Measurements from ENCODE around the gene INSC. TPM values are rescaled to one million over a fixed set of nuclear protein-coding genes. Genes with fewer than 3 reads are reported as not detected.

INSC gene
- total and polyA plus RNA-seq, 2 of the 4 experiments (the other 2 are of a cell fraction): 0.53 to 1.4 TPM

GRCh38 chr11:15238856-15239255, 124.1 kb downstream of the INSC start:
- no peak overlapping the region for H2BK120ac ChIP-seq (ENCODE audit: low read depth, low read length)
- no peak overlapping the region for H3K14ac ChIP-seq (replicated peaks; ENCODE audit: low read depth, low read length)
- no peak overlapping the region for H2BK20ac ChIP-seq (ENCODE audit: low read depth, low read length)
- H3K56ac ChIP-seq (ENCODE audit: extremely low read depth, insufficient read depth, low read length): no peak overlapping the region
- H3K4ac ChIP-seq (ENCODE audit: low read depth, low read length): no peak overlapping the region
- H2AK9ac ChIP-seq (replicated peaks; ENCODE audit: low read depth, low read length, poor library complexity): no peak overlapping the region
- no peak overlapping the region for H2BK15ac ChIP-seq (ENCODE audit: low read depth, low read length)
- no peak overlapping the region for H2BK5ac ChIP-seq (ENCODE audit: low read depth, low read length, poor library complexity, severe bottlenecking)
- TF ChIP-seq, protein P1, sequence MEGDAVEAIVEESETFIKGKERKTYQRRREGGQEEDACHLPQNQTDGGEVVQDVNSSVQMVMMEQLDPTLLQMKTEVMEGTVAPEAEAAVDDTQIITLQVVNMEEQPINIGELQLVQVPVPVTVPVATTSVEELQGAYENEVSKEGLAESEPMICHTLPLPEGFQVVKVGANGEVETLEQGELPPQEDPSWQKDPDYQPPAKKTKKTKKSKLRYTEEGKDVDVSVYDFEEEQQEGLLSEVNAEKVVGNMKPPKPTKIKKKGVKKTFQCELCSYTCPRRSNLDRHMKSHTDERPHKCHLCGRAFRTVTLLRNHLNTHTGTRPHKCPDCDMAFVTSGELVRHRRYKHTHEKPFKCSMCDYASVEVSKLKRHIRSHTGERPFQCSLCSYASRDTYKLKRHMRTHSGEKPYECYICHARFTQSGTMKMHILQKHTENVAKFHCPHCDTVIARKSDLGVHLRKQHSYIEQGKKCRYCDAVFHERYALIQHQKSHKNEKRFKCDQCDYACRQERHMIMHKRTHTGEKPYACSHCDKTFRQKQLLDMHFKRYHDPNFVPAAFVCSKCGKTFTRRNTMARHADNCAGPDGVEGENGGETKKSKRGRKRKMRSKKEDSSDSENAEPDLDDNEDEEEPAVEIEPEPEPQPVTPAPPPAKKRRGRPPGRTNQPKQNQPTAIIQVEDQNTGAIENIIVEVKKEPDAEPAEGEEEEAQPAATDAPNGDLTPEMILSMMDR (conservative IDR thresholded peaks at IDR 0.05; ENCODE audit: low read depth, low read length): no peak
- TF ChIP-seq RCOR1 (IDR thresholded peaks at IDR 0.05; ENCODE audit: insufficient replicate concordance, low read length) (no peak), CHD1 (IDR thresholded peaks at IDR 0.05; ENCODE audit: low read depth, low read length) (no peak), ELK1 (IDR thresholded peaks at IDR 0.05; ENCODE audit: borderline replicate concordance, low read depth, low read length) (no peak), FOS (IDR thresholded peaks at IDR 0.05; ENCODE audit: low read depth, low read length) (no peak), CEBPB (IDR thresholded peaks at IDR 0.05; ENCODE audit: low read depth, low read length) (no peak), NFE2L2 (IDR thresholded peaks at IDR 0.05; ENCODE audit: low read depth, low read length) (no peak)
- POLR2A ChIA-PET (ENCODE audit: unreplicated experiment): no interaction called here
- DNase-seq (no peak), ATAC-seq (ENCODE audit: low read depth) (no peak)
- H3K9me3 ChIP-seq (ENCODE audit: control insufficient read depth, insufficient read depth, low read length): no peaks in the 10 kb centered on the region
- H3K4me1 ChIP-seq (ENCODE audit: control insufficient read depth, insufficient read depth, low read length): no peaks in the 10 kb centered on the region
- H3K4me3 ChIP-seq (ENCODE audit: insufficient read depth, low read depth, low read length): no peak overlapping the region
- no peaks in the 10 kb centered on the region for H3K79me1 ChIP-seq (ENCODE audit: low read depth in 1 of 2, low read length in 2 of 2)
- no peak overlapping the region for H4K91ac ChIP-seq (ENCODE audit: insufficient read depth, low read depth, low read length)
- H2AK5ac ChIP-seq (ENCODE audit: low read depth, low read length): no peak overlapping the region
- intact Hi-C loops (cut with micrococcal nuclease): no loop called here
- in situ Hi-C loops (cut with MboI; ENCODE audit: low sequenced_read_pairs): no loop called here
- no peaks in the 10 kb centered on the region for H3K27me3 ChIP-seq (ENCODE audit: control insufficient read depth, insufficient read depth, low read length)
- H2AFZ ChIP-seq (replicated peaks; ENCODE audit: low read length, poor library complexity): no peak overlapping the region
- no peak overlapping the region for H3K18ac ChIP-seq (ENCODE audit: low read depth, low read length)
- H3K23ac ChIP-seq (ENCODE audit: low read depth, low read length): no peak overlapping the region
- H3K27ac ChIP-seq (ENCODE audit: insufficient read depth, low read length): no peak overlapping the region
- H3K4me2 ChIP-seq (ENCODE audit: low read depth, low read length): no peak overlapping the region
- H4K8ac ChIP-seq (ENCODE audit: low read depth in 2 of 2, low read length in 2 of 2): no peak overlapping the region
- no TSS peak for BruUV-seq (replicated peaks)
- CTCF ChIA-PET: no interaction called here
- 73% methylated on average over 4 of the region's 7 CpGs; no CpG with 5 or more reads in 1 of the 2 experiments for WGBS, 2 experiments (ENCODE audit: extremely low coverage in 2 of 2, insufficient read length in 1 of 2)
- H4K20me1 ChIP-seq (ENCODE audit: insufficient read depth, low read length): no peaks in the 10 kb centered on the region
- no peak overlapping the region for H4K5ac ChIP-seq (ENCODE audit: low read depth, low read length)
- no peak overlapping the region for H3K9ac ChIP-seq (ENCODE audit: low read depth, low read length)
- H3K36me3 ChIP-seq (ENCODE audit: control insufficient read depth, insufficient read depth, low read length): no peaks in the 10 kb centered on the region
- H3K9me1 ChIP-seq (ENCODE audit: insufficient read depth, low read length): peaks cover 4% of the 10 kb centered on the region; the same call in 1 of the 2 replicates
- dilution Hi-C loops (cut with HindIII; ENCODE audit: low sequenced_read_pairs, unreplicated experiment): no loop called here
